Left ventricle myocardium superior (tissue), 1 donor: ENCODE data around the gene CCDC24. TPM values are rescaled to one million over a fixed set of nuclear protein-coding genes. Genes with fewer than 3 reads are reported as not detected.

Experiments used
- ATAC-seq: fragments of 200-7000 bp; cut with Tn5 transposase; one replicate; pipeline ENCODE4 v1.9.1; 2020; ENCODE audit warnings: mild to moderate bottlenecking, moderate library complexity
- DNase-seq: peaks from one replicate; pipeline ENCODE4 v3.0.0-alpha.2; 2020
- intact Hi-C: fragments of 100-400 bp; cut with micrococcal nuclease; formaldehyde crosslinking; loops from one replicate; pipeline ENCODE4 v1.11.0; 2022
- total RNA-seq: library from RNA; stranded (reverse); fragmentation: NEBNext Ultra II Directional; extraction: Animal tissue kit (Norgen Biotek cat#: 25700); gene quantifications from one replicate; pipeline ENCODE4 v1.2.1, GENCODE V29; 2021
- donor health status: DM: no; HTN: yes; CAD: no; lungs with severe emphysema.

Gene CCDC24
- total RNA-seq, 1 donor from 2014 or later: 1.0 TPM

- intact Hi-C loops: no loop called here
- ATAC-seq: no peak
- DNase-seq: no peak
Observed at GRCh38 chr1:44032170-44032790, 40.9 kb downstream of the CCDC24 start.

GRCh38 chr1:44033041-44033575 lies 41.7 kb downstream of the CCDC24 start:
- no peak for ATAC-seq
- intact Hi-C loops: no loop called here
- no peak for DNase-seq

- no peak for ATAC-seq
- intact Hi-C loops: no loop called here
- no peak for DNase-seq
Observed at GRCh38 chr1:44033756-44034155, 42.4 kb downstream of the CCDC24 start.

GRCh38 chr1:44034423-44034822 lies 43.0 kb downstream of the CCDC24 start:
- ATAC-seq: no peak
- intact Hi-C loops: no loop called here
- DNase-seq: no peak

GRCh38 chr1:44034976-44035716 lies 43.7 kb downstream of the CCDC24 start:
- intact Hi-C loops: no loop called here
- DNase-seq: no peak
- ATAC-seq: no peak

GRCh38 chr1:44035726-44036408 lies 44.5 kb downstream of the CCDC24 start:
- peak; percentile 55 for DNase-seq

GRCh38 chr1:44036409-44037139 lies 45.2 kb downstream of the CCDC24 start:
- intact Hi-C loops: no loop called here
- peak; percentile 76 for ATAC-seq
- peak; percentile 54 for DNase-seq

More at GRCh38 chr1:44035726-44036408, 44.5 kb downstream of the CCDC24 start:
- intact Hi-C loops: no loop called here
- peak; percentile 65 for ATAC-seq

GRCh38 chr1:44037154-44037553 lies 45.8 kb downstream of the CCDC24 start:
- intact Hi-C loops: no loop called here
- DNase-seq (no peak), ATAC-seq (no peak)

GRCh38 chr1:44038876-44039657 lies 47.7 kb downstream of the CCDC24 start:
- intact Hi-C loops: no loop called here
- ATAC-seq (no peak), DNase-seq (no peak)

GRCh38 chr1:44040418-44040817 lies 49.0 kb downstream of the CCDC24 start:
- no peak for ATAC-seq
- intact Hi-C loops: no loop called here
- DNase-seq: no peak

- no peak for ATAC-seq
- DNase-seq: no peak
- intact Hi-C loops: no loop called here
Observed at GRCh38 chr1:44040846-44041245, 49.4 kb downstream of the CCDC24 start.

GRCh38 chr1:44043176-44044070 lies 52.0 kb downstream of the CCDC24 start:
- ATAC-seq: no peak
- intact Hi-C loops: no loop called here

GRCh38 chr1:44044071-44044801 lies 52.8 kb downstream of the CCDC24 start:
- intact Hi-C loops: no loop called here
- DNase-seq: no peak
- no peak for ATAC-seq

More at GRCh38 chr1:44043176-44044070, 52.0 kb downstream of the CCDC24 start:
- DNase-seq: no peak

GRCh38 chr1:44045064-44045463 lies 53.7 kb downstream of the CCDC24 start:
- intact Hi-C loops: no loop called here
- DNase-seq (no peak), ATAC-seq (no peak)
